Liver (tissue), 9 donors: ENCODE data around the gene OR2AG2. TPM values are rescaled to one million over a fixed set of nuclear protein-coding genes. Genes with fewer than 3 reads are reported as not detected.

Experiments
- DNase-seq: peaks from one replicate; pipeline ENCODE4 v3.0.0-alpha.2; 2017; ENCODE audit warnings: low spot score
- H3K27ac ChIP-seq, 2 donors: one replicate each; pipeline ENCODE4 v1.7.0; 2013; ENCODE audit warnings: inconsistent platforms in 2 of 2, low read length in 2 of 2, control low read depth in 1 of 2, low read depth in 1 of 2, mild to moderate bottlenecking in 1 of 2
- H3K27me3 ChIP-seq, 4 donors: one replicate each; pipeline versions ENCODE4 v1.6.1 to v1.7.0; 2013; ENCODE audit warnings: low read length in 3 of 4, inconsistent platforms in 1 of 4, mild to moderate bottlenecking in 1 of 4, moderate library complexity in 1 of 4; ENCODE audit not compliant: control insufficient read depth in 4 of 4, insufficient read depth in 4 of 4
- H3K36me3 ChIP-seq, 4 donors: one replicate each; pipeline versions ENCODE4 v1.6.1 to v1.7.0; 2013; ENCODE audit warnings: low read length in 3 of 4, mild to moderate bottlenecking in 3 of 4, low read depth in 1 of 4, moderate library complexity in 1 of 4; ENCODE audit not compliant: control insufficient read depth in 4 of 4, insufficient read depth in 3 of 4
- H3K4me1 ChIP-seq, 4 donors: one replicate each; pipeline versions ENCODE4 v1.6.1 to v1.7.0; 2013; ENCODE audit warnings: low read length in 3 of 4, mild to moderate bottlenecking in 3 of 4, moderate library complexity in 1 of 4; ENCODE audit not compliant: control insufficient read depth in 4 of 4, insufficient read depth in 4 of 4
- H3K4me3 ChIP-seq, 3 donors: one replicate each; pipeline versions ENCODE4 v1.6.1 to v1.7.0; 2013; ENCODE audit warnings: low read length in 3 of 3, control low read depth in 1 of 3, low read depth in 1 of 3, mild to moderate bottlenecking in 1 of 3
- H3K9ac ChIP-seq, 2 donors: one replicate each; pipeline ENCODE4 v1.7.0; 2013; ENCODE audit warnings: low read length in 2 of 2, mild to moderate bottlenecking in 2 of 2, moderate library complexity in 2 of 2, control low read depth in 1 of 2, low read depth in 1 of 2
- H3K9me3 ChIP-seq, 4 donors: one replicate each; pipeline versions ENCODE4 v1.6.1 to v1.7.0; 2013; ENCODE audit warnings: low read length in 3 of 4; ENCODE audit not compliant: control insufficient read depth in 4 of 4
- ATF3 ChIP-seq: IDR thresholded peaks from 2 replicates; pipeline ENCODE4 v1.6.1; 2016; ENCODE audit warnings: antibody characterized with exemption
- CTCF ChIP-seq: fragments of 150-350 bp; IDR thresholded peaks from 2 replicates; pipeline ENCODE4 v1.5.1; 2017; ENCODE audit warnings: improper control_type of control experiment, low read depth, low read length; ENCODE audit not compliant: missing input control
- FOXA1 ChIP-seq: IDR thresholded peaks from 2 replicates; pipeline ENCODE4 v1.6.1; 2016; ENCODE audit warnings: antibody characterized with exemption
- FOXA2 ChIP-seq: IDR thresholded peaks from 2 replicates; pipeline ENCODE4 v1.6.1; 2016; ENCODE audit warnings: antibody characterized with exemption
- HNF4A ChIP-seq, 2 donors: conservative IDR thresholded peaks; 2 replicates each; pipeline ENCODE4 v1.6.1; 2016; ENCODE audit warnings: antibody characterized with exemption in 2 of 2, mild to moderate bottlenecking in 2 of 2
- HNF4G ChIP-seq: IDR thresholded peaks from 2 replicates; pipeline ENCODE4 v1.6.1; 2016; ENCODE audit warnings: antibody characterized with exemption
- JUND ChIP-seq, 2 donors: IDR thresholded peaks; 2 replicates each; pipeline ENCODE4 v1.6.1; 2016; ENCODE audit warnings: antibody characterized with exemption in 2 of 2
- MAX ChIP-seq: IDR thresholded peaks from 2 replicates; pipeline ENCODE4 v1.6.1; 2016; ENCODE audit warnings: antibody characterized with exemption
- NR2F2 ChIP-seq: IDR thresholded peaks from 2 replicates; pipeline ENCODE4 v1.6.1; 2016; ENCODE audit warnings: antibody characterized with exemption
- RAD21 ChIP-seq, 2 donors: IDR thresholded peaks; 2 replicates each; pipeline ENCODE4 v1.6.1; 2016; ENCODE audit warnings: antibody characterized with exemption in 2 of 2, mild to moderate bottlenecking in 2 of 2
- REST ChIP-seq: IDR thresholded peaks from 2 replicates; pipeline ENCODE4 v1.6.1; 2016; ENCODE audit warnings: antibody characterized with exemption, mild to moderate bottlenecking
- RXRA ChIP-seq, 2 donors: IDR thresholded peaks; 2 replicates each; pipeline ENCODE4 v1.6.1; 2017 to 2018; ENCODE audit warnings: antibody characterized with exemption in 2 of 2, mild to moderate bottlenecking in 1 of 2
- SP1 ChIP-seq: IDR thresholded peaks from 2 replicates; pipeline ENCODE4 v1.6.1; 2018; ENCODE audit warnings: antibody characterized with exemption, mild to moderate bottlenecking
- TAF1 ChIP-seq: conservative IDR thresholded peaks from 2 replicates; pipeline ENCODE4 v1.6.1; 2016; ENCODE audit warnings: antibody characterized with exemption, mild to moderate bottlenecking
- ZBTB33 ChIP-seq: IDR thresholded peaks from 2 replicates; pipeline ENCODE4 v1.6.1; 2016; ENCODE audit warnings: antibody characterized with exemption
- WGBS: extraction: QIAGEN DNeasy Blood & Tissue Kit; methylation state at CpG from one replicate; pipeline ENCODE4 v1.1.7; 2013; 5-methylcytosine and 5-hydroxymethylcytosine counted together
- polyA plus RNA-seq, 2 donors: library from polyadenylated mRNA; stranded (reverse) in 1 of 2; unstranded in 1 of 2; fragments of 200-250 nt in 1 of 2; fragments of >200 nt in 1 of 2; fragmentation: Nextera tagmentation in 1 of 2; extraction: Ambion mirVana in 1 of 2; gene quantifications; one replicate each; pipeline versions ENCODE4 v1.2.1 to v1.2.3, GENCODE V29; 2013 to 2015
- total RNA-seq, 2 donors: library from RNA; depleted of rRNA; stranded (reverse); fragments of >200 nt; gene quantifications; one replicate each; pipeline ENCODE4 v1.2.3, GENCODE V29; 2014
- donor health status: healthy.
- donor health status: healthy.
- donor health status: healthy.
- donor health status: healthy.
- donor health status: healthy.

OR2AG2 gene
- total and polyA plus RNA-seq, 4 donors = under 0.01 TPM; not detected in 3

- TF ChIP-seq RAD21 (IDR thresholded peaks at IDR 0.05) (no peak), REST (no peak), RXRA (IDR thresholded peaks at IDR 0.05) (no peak)
Measured at GRCh38 chr11:6794639-6795038, 22.9 kb upstream of the OR2AG2 start.

GRCh38 chr11:6790546-6790945, 18.8 kb upstream of the OR2AG2 start:
- no peak for DNase-seq
- Histone ChIP-seq H3K9ac (no peak overlapping the region), H3K27ac (no peak overlapping the region), H3K27me3 (no peaks in the 10 kb centered on the region), H3K9me3 (no peaks in the 10 kb centered on the region), H3K36me3 (no peaks in the 10 kb centered on the region), H3K4me3 (no peak overlapping the region), H3K4me1 (no peaks in the 10 kb centered on the region)
- TF ChIP-seq ZBTB33 (no peak), FOXA1 (no peak), HNF4G (no peak), MAX (no peak), REST (no peak), RAD21 (IDR thresholded peaks at IDR 0.05) (no peak), HNF4A (conservative IDR thresholded peaks at IDR 0.05) (no peak), JUND (IDR thresholded peaks at IDR 0.05) (no peak), NR2F2 (no peak), CTCF (no peak), ATF3 (no peak), TAF1 (no peak), RXRA (IDR thresholded peaks at IDR 0.05) (no peak), FOXA2 (no peak), SP1 (no peak)
- 90% methylated on average over 2 of the region's 2 CpGs for WGBS

More at GRCh38 chr11:6794639-6795038, 22.9 kb upstream of the OR2AG2 start:
- no peak for DNase-seq
- Histone ChIP-seq H3K4me3 (no peak overlapping the region), H3K9me3 (no peaks in the 10 kb centered on the region), H3K4me1 (no peaks in the 10 kb centered on the region), H3K36me3 (no peaks in the 10 kb centered on the region), H3K27ac (no peak overlapping the region), H3K9ac (no peak overlapping the region), H3K27me3 (no peaks in the 10 kb centered on the region)
- 78% methylated on average over 4 of the region's 4 CpGs for WGBS
